Astrocyte (in vitro differentiated cells and primary cell): ENCODE results near the gene OR51I1. TPM values are rescaled to one million over a fixed set of nuclear protein-coding genes. Genes with fewer than 3 reads are reported as not detected.

Experiments
- DNase-seq: peaks from one replicate; pipeline ENCODE4 v3.0.0-alpha.2; 2010; ENCODE audit warnings: low read depth
- FAIRE-seq: peaks from 2 replicates; lab custom pipeline; 2011; peaks lifted over from hg19 to GRCh38; lab: Jason Lieb, UNC
- H2AFZ ChIP-seq: 2 replicates; pipeline ENCODE4 v1.6.0; 2012; ENCODE audit warnings: low read depth, low read length, inconsistent platforms
- H3K27ac ChIP-seq: 2 replicates; pipeline ENCODE4 v1.5.1; 2011; ENCODE audit warnings: low read depth, low read length, inconsistent platforms
- H3K27me3 ChIP-seq: 2 replicates; pipeline ENCODE4 v1.6.0; 2011; ENCODE audit warnings: low read length, inconsistent platforms; ENCODE audit not compliant: insufficient read depth
- H3K36me3 ChIP-seq: 2 replicates; pipeline ENCODE4 v1.5.1; 2011; ENCODE audit warnings: low read length, inconsistent platforms; ENCODE audit not compliant: insufficient read depth
- H3K4me1 ChIP-seq: 2 replicates; pipeline ENCODE4 v1.5.1; 2011; ENCODE audit warnings: low read length, inconsistent platforms; ENCODE audit not compliant: insufficient read depth
- H3K4me2 ChIP-seq: 2 replicates; pipeline ENCODE4 v1.6.0; 2012; ENCODE audit warnings: low read length, inconsistent platforms
- H3K4me3 ChIP-seq: 2 replicates; pipeline ENCODE4 v1.5.1; 2011; ENCODE audit warnings: low read depth, mild to moderate bottlenecking, low read length, inconsistent platforms; ENCODE audit not compliant: insufficient read depth
- H3K79me2 ChIP-seq: 2 replicates; pipeline ENCODE4 v1.6.0; 2012; ENCODE audit warnings: mild to moderate bottlenecking, low read length, inconsistent platforms; ENCODE audit not compliant: insufficient read depth
- H3K9ac ChIP-seq: 2 replicates; pipeline ENCODE4 v1.6.0; 2012; ENCODE audit warnings: mild to moderate bottlenecking, low read length, inconsistent platforms
- H3K9me3 ChIP-seq: 2 replicates; pipeline ENCODE4 v1.5.1; 2012; ENCODE audit warnings: low read depth, mild to moderate bottlenecking, low read length, inconsistent platforms; ENCODE audit not compliant: insufficient read depth
- H4K20me1 ChIP-seq: 2 replicates; pipeline ENCODE4 v1.6.0; 2012; ENCODE audit warnings: low read length, inconsistent platforms; ENCODE audit not compliant: insufficient read depth
- H3K27ac Mint-ChIP-seq: one replicate; pipeline ENCODE4 v1.8.0; 2021; ENCODE audit warnings: mild to moderate bottlenecking, mixed read lengths; ENCODE audit not compliant: unreplicated experiment
- H3K27me3 Mint-ChIP-seq: one replicate; pipeline ENCODE4 v1.8.0; 2021; ENCODE audit warnings: low read depth, mixed read lengths; ENCODE audit not compliant: unreplicated experiment
- H3K36me3 Mint-ChIP-seq: one replicate; pipeline ENCODE4 v1.8.0; 2021; ENCODE audit warnings: low read depth, mixed read lengths; ENCODE audit not compliant: unreplicated experiment
- H3K4me1 Mint-ChIP-seq: one replicate; pipeline ENCODE4 v1.8.0; 2021; ENCODE audit warnings: low read depth, mixed read lengths; ENCODE audit not compliant: unreplicated experiment
- H3K4me3 Mint-ChIP-seq: one replicate; pipeline ENCODE4 v1.8.0; 2021; ENCODE audit warnings: mild to moderate bottlenecking, moderate library complexity, mixed read lengths; ENCODE audit not compliant: unreplicated experiment
- H3K9me3 Mint-ChIP-seq: one replicate; pipeline ENCODE4 v1.8.0; 2021; ENCODE audit warnings: mild to moderate bottlenecking, mixed read lengths; ENCODE audit not compliant: unreplicated experiment
- CTCF ChIP-seq: IDR thresholded peaks from 2 replicates; pipeline ENCODE4 v1.5.1; 2011; ENCODE audit warnings: low read depth, mild to moderate bottlenecking, inconsistent platforms, low read length, moderate library complexity; ENCODE audit not compliant: insufficient read depth
- EZH2 ChIP-seq: IDR thresholded peaks from 2 replicates; pipeline ENCODE4 v1.6.1; 2012; ENCODE audit warnings: mild to moderate bottlenecking, low read length, inconsistent platforms; ENCODE audit not compliant: insufficient read depth
- total RNA-seq: library from RNA; stranded (reverse); gene quantifications from 2 replicates; pipeline ENCODE4 v1.2.1, GENCODE V29; 2021

The OR51I1 gene
- total RNA-seq, 1 donor from 2014 or later = not detected

- Histone ChIP-seq H3K27ac (no peak overlapping the region), H3K27me3 (no peaks in the 10 kb centered on the region), H3K36me3 (no peaks in the 10 kb centered on the region), H3K4me3 (no peak overlapping the region), H3K9me3 (no peaks in the 10 kb centered on the region), H3K79me2 (no peaks in the 10 kb centered on the region), H3K4me2 (no peak overlapping the region), H4K20me1 (no peaks in the 10 kb centered on the region), H2AFZ (no peak overlapping the region), H3K4me1 (no peaks in the 10 kb centered on the region), H3K9ac (no peak overlapping the region)
- Mint-ChIP-seq H3K4me1 (no peaks in the 10 kb centered on the region), H3K36me3 (no peaks in the 10 kb centered on the region), H3K9me3 (no peaks in the 10 kb centered on the region), H3K27me3 (peaks cover 2% of the 10 kb centered on the region), H3K4me3 (no peak overlapping the region), H3K27ac (no peak overlapping the region)
- no peak for FAIRE-seq
- no peak for DNase-seq
- no peak for TF ChIP-seq CTCF
- no peak for TF ChIP-seq EZH2
Observed at GRCh38 chr11:5398936-5399335, 42.4 kb downstream of the OR51I1 start.

- no peak for TF ChIP-seq EZH2
- TF ChIP-seq CTCF = no peak
- DNase-seq (no peak), FAIRE-seq (no peak)
- Mint-ChIP-seq H3K36me3 (no peaks in the 10 kb centered on the region), H3K27me3 (peaks cover 2% of the 10 kb centered on the region), H3K27ac (no peak overlapping the region), H3K4me1 (no peaks in the 10 kb centered on the region), H3K4me3 (no peak overlapping the region), H3K9me3 (no peaks in the 10 kb centered on the region)
- Histone ChIP-seq H3K79me2 (no peaks in the 10 kb centered on the region), H3K9me3 (no peaks in the 10 kb centered on the region), H3K36me3 (no peaks in the 10 kb centered on the region), H2AFZ (no peak overlapping the region), H3K4me3 (no peak overlapping the region), H3K4me1 (no peaks in the 10 kb centered on the region), H4K20me1 (no peaks in the 10 kb centered on the region), H3K27ac (no peak overlapping the region), H3K9ac (no peak overlapping the region), H3K4me2 (no peak overlapping the region), H3K27me3 (no peaks in the 10 kb centered on the region)
Observed at GRCh38 chr11:5394091-5394490, 47.2 kb downstream of the OR51I1 start.

Other genes starting within 250 kb of the OR51I1 start
- gene OR51V1, start 240.8 kb downstream of the OR51I1 start, total RNA-seq = not detected in 2 replicates
- not detected in 2 replicates for gene HBB, start 214.4 kb downstream of the OR51I1 start, total RNA-seq
- gene HBD, start 207.0 kb downstream of the OR51I1 start, total RNA-seq = not detected in 2 replicates
- not detected in 2 replicates for gene HBG1, start 191.7 kb downstream of the OR51I1 start, total RNA-seq
- not detected in 2 replicates for gene HBG2, start 186.7 kb downstream of the OR51I1 start, total RNA-seq
- gene HBE1, start 171.6 kb downstream of the OR51I1 start, total RNA-seq = not detected in 2 replicates
- not detected in 2 replicates for gene OR51B4, start 139.6 kb downstream of the OR51I1 start, total RNA-seq
- not detected in 2 replicates for gene OR51B2, start 117.2 kb downstream of the OR51I1 start, total RNA-seq
- gene OR51B5, start 98.0 kb downstream of the OR51I1 start, total RNA-seq = not detected in 2 replicates
- gene OR51B6, start 90.0 kb downstream of the OR51I1 start, total RNA-seq = not detected in 2 replicates
- gene OR51M1, start 57.7 kb downstream of the OR51I1 start, total RNA-seq = not detected in 2 replicates
- gene OR51Q1, start 19.4 kb downstream of the OR51I1 start, total RNA-seq = not detected in 2 replicates
- not detected in 2 replicates for gene OR51I2, start 7.8 kb upstream of the OR51I1 start, total RNA-seq
- not detected in 2 replicates for gene OR52D1, start 47.2 kb upstream of the OR51I1 start, total RNA-seq
- not detected in 2 replicates for gene UBQLN3, start 68.4 kb upstream of the OR51I1 start, total RNA-seq
- 0.27 TPM in 1 of 2 replicates, not detected in the other for gene UBQLNL, start 75.2 kb upstream of the OR51I1 start, total RNA-seq
- gene OR52H1, start 107.0 kb upstream of the OR51I1 start, total RNA-seq = not detected in 2 replicates
- not detected in 2 replicates for gene OR52B6, start 139.4 kb upstream of the OR51I1 start, total RNA-seq
- gene TRIM6, start 155.1 kb upstream of the OR51I1 start, total RNA-seq = 17.6 and 23.9 TPM in 2 replicates
- 1.2 and 4.6 TPM in 2 replicates for gene TRIM34, start 183.5 kb upstream of the OR51I1 start, total RNA-seq
- gene TRIM5, start 243.6 kb upstream of the OR51I1 start, total RNA-seq = 45.3 and 55.6 TPM in 2 replicates
- gene TRIM22, start 248.3 kb upstream of the OR51I1 start, total RNA-seq = 167 and 205 TPM in 2 replicates